ENCODE results near the gene TRIM5. TPM values are rescaled to one million over a fixed set of nuclear protein-coding genes. Genes with fewer than 3 reads are reported as not detected.

Gene TRIM5, protein sequence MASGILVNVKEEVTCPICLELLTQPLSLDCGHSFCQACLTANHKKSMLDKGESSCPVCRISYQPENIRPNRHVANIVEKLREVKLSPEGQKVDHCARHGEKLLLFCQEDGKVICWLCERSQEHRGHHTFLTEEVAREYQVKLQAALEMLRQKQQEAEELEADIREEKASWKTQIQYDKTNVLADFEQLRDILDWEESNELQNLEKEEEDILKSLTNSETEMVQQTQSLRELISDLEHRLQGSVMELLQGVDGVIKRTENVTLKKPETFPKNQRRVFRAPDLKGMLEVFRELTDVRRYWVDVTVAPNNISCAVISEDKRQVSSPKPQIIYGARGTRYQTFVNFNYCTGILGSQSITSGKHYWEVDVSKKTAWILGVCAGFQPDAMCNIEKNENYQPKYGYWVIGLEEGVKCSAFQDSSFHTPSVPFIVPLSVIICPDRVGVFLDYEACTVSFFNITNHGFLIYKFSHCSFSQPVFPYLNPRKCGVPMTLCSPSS
- total RNA-seq (2022; extraction: Qiagen RNA extraction; ENCODE audit: low read depth): 12.7 to 15.0 TPM (median 12.9 TPM) in 5 replicates

DNA sequence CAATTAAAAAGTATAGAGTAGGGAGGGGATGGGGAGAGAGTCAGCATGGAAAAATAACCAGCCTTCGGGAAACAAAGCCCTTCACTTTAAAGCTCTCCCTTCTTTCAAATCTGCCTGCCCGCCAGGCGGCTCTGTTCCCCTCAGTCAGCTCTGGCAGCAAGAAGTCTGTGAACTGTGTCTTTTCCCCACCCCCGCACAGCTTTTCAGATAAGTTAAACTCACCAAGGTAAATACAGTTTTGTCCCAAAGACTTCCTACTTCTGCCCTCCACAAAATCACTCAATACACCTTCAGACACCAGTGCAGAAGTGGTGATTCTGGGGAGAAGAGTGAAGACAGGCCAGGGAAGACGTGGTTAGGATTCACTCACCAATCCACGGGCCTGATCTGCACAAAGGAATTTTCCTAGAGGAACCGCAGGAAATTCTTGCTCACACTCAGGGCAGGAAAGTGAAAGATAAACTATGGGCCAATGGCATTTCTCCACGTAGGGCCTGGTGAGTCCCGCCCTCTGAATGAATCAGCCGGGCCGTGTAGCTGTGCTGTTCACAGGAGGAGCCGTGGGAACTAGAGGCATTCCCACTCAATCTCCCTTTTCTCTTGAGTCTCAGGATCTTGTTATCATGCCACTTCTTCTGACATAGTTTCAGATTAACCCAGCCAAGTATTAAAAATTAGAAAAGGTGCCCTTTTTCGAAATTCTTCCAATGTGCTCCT lies at the start of gene TRIM5:
TRIM5 (minus strand) TSS at position 429 of the 717 bp plus-strand sequence. CDS start 4,897 bp downstream, outside the sequence.

DNA sequence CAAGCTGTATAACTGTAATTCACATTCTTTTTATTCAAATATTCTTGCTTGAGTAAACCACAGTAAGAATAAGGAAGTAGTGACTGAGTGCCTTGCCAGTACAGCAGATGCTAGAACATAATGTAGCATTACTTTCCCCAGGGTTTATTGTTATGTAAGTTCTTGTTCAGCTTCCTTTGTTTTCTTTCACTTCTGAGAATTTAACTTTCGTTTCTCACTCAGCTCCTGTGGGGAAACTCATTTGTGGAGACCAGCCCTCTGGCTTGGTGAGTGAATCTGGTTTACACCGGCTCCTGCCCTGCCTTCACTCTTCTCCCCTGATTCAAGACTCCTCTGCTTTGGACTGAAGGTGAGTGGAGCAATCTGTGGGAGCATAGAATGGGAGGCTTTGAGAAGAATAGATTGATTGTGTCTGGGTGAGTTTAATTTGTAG lies 4.7 kb upstream of the TRIM5 start, which contains the start of gene TRIM22:
TRIM22 (plus strand) TSS at position 240 of the 433 bp plus-strand sequence. CDS start 6,443 bp downstream, outside the sequence.

DNA sequence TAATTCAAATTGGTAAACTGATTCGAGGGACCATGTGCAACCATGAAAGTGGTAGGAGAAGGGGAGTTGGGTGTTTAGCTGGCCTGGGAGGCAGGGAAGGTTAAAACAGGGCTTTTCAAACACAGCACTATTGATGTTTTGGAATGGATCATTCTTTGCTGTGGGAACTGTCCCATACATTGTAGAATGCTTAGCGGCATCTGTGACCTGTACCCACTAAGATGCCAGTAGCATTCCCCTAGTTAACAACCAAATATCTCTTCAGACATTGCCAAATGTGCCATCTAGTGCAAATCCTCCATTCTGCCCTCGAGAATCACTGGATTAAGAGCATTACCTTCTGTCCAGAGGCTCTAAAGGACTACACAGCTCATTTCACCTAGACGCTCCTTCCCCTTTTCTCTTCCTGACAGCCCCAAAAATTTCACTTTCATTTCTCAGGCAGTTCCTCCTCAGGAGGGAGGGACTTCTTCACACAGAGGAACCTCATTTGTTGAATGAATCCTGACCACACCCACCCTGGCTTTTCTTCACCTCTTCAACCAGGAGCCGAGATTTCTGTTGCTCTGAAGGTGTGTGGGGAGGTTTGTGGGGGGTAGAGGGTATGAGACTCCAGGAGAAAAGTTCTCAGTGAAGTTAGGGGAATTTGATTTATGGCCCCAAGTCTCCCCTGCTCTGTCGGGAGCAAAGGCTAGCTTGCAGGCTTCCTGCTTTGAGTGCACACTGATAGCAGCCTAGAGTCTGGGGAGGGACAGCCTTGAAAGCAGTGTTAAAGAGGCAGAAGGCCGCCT lies 60.2 kb downstream of the TRIM5 start, which contains the start of gene TRIM34:
TRIM34 (plus strand) TSS at position 513 of the 791 bp plus-strand sequence. CDS start 7,331 bp downstream, outside the sequence.

Other genes starting within 250 kb of the TRIM5 start
- gene OR51I1, start 243.6 kb downstream of the TRIM5 start, total RNA-seq (2022; extraction: Qiagen RNA extraction; ENCODE audit: low read depth): not detected in 5 replicates
- not detected in 5 replicates for gene OR51I2, start 235.8 kb downstream of the TRIM5 start, total RNA-seq (2022; extraction: Qiagen RNA extraction; ENCODE audit: low read depth)
- not detected in 5 replicates for gene OR52D1, start 196.4 kb downstream of the TRIM5 start, total RNA-seq (2022; extraction: Qiagen RNA extraction; ENCODE audit: low read depth)
- not detected in 5 replicates for gene UBQLN3, start 175.1 kb downstream of the TRIM5 start, total RNA-seq (2022; extraction: Qiagen RNA extraction; ENCODE audit: low read depth)
- 0.03 TPM in 2 of 5 replicates, not detected in the others for gene UBQLNL, start 168.4 kb downstream of the TRIM5 start, total RNA-seq (2022; extraction: Qiagen RNA extraction; ENCODE audit: low read depth)
- not detected in 5 replicates for gene OR52H1, start 136.5 kb downstream of the TRIM5 start, total RNA-seq (2022; extraction: Qiagen RNA extraction; ENCODE audit: low read depth)
- gene OR52B6, start 104.2 kb downstream of the TRIM5 start, total RNA-seq (2022; extraction: Qiagen RNA extraction; ENCODE audit: low read depth): not detected in 5 replicates
- gene TRIM6, start 88.4 kb downstream of the TRIM5 start, total RNA-seq (2022; extraction: Qiagen RNA extraction; ENCODE audit: low read depth): 11.4 to 16.0 TPM (median 13.3 TPM) in 5 replicates
- gene TRIM34, start 60.1 kb downstream of the TRIM5 start, total RNA-seq (2022; extraction: Qiagen RNA extraction; ENCODE audit: low read depth): 3.1 to 4.0 TPM (median 3.4 TPM) in 5 replicates
- 0.42 to 1.0 TPM (median 0.66 TPM) in 5 replicates for gene TRIM22, start 4.7 kb upstream of the TRIM5 start, total RNA-seq (2022; extraction: Qiagen RNA extraction; ENCODE audit: low read depth)
- gene OR56B1, start 51.4 kb upstream of the TRIM5 start, total RNA-seq (2022; extraction: Qiagen RNA extraction; ENCODE audit: low read depth): not detected in 5 replicates
- gene OR52N4, start 69.2 kb upstream of the TRIM5 start, total RNA-seq (2022; extraction: Qiagen RNA extraction; ENCODE audit: low read depth): not detected in 5 replicates
- gene OR52N5, start 98.3 kb upstream of the TRIM5 start, total RNA-seq (2022; extraction: Qiagen RNA extraction; ENCODE audit: low read depth): not detected in 5 replicates
- not detected in 5 replicates for gene OR52N1, start 106.2 kb upstream of the TRIM5 start, total RNA-seq (2022; extraction: Qiagen RNA extraction; ENCODE audit: low read depth)
- not detected in 5 replicates for gene OR52N2, start 123.8 kb upstream of the TRIM5 start, total RNA-seq (2022; extraction: Qiagen RNA extraction; ENCODE audit: low read depth)
- not detected in 5 replicates for gene OR52E6, start 156.8 kb upstream of the TRIM5 start, total RNA-seq (2022; extraction: Qiagen RNA extraction; ENCODE audit: low read depth)
- gene OR52E8, start 172.6 kb upstream of the TRIM5 start, total RNA-seq (2022; extraction: Qiagen RNA extraction; ENCODE audit: low read depth): not detected in 5 replicates
- not detected in 5 replicates for gene OR52E4, start 195.6 kb upstream of the TRIM5 start, total RNA-seq (2022; extraction: Qiagen RNA extraction; ENCODE audit: low read depth)
- not detected in 5 replicates for gene OR52E5, start 208.1 kb upstream of the TRIM5 start, total RNA-seq (2022; extraction: Qiagen RNA extraction; ENCODE audit: low read depth)

Data from A549 treated with DMSO at 1 μM for 4 hours (cell line).